OCI-LY1 (cell line): ENCODE measurements around the gene TRIM60.

Experiments
- EZH2 ChIP-seq: fragments of 200-600 bp; sonication (generic), shearing (Covaris generic); IDR thresholded peaks from 2 replicates; pipeline ENCODE4 v1.8.0; 2017; ENCODE audit warnings: borderline replicate concordance, mixed run types, mild to moderate bottlenecking, antibody characterized with exemption, low read length, moderate library complexity, mixed read lengths
- TF ChIP-seq, protein P1 (sequence below): fragments of 200-600 bp; sonication (generic), shearing (Covaris generic); IDR thresholded peaks from 2 replicates; pipeline ENCODE4 v1.5.1; 2017; ENCODE audit warnings: mild to moderate bottlenecking, antibody characterized with exemption, low read length, moderate library complexity, mixed read lengths

- TF ChIP-seq, protein P1, sequence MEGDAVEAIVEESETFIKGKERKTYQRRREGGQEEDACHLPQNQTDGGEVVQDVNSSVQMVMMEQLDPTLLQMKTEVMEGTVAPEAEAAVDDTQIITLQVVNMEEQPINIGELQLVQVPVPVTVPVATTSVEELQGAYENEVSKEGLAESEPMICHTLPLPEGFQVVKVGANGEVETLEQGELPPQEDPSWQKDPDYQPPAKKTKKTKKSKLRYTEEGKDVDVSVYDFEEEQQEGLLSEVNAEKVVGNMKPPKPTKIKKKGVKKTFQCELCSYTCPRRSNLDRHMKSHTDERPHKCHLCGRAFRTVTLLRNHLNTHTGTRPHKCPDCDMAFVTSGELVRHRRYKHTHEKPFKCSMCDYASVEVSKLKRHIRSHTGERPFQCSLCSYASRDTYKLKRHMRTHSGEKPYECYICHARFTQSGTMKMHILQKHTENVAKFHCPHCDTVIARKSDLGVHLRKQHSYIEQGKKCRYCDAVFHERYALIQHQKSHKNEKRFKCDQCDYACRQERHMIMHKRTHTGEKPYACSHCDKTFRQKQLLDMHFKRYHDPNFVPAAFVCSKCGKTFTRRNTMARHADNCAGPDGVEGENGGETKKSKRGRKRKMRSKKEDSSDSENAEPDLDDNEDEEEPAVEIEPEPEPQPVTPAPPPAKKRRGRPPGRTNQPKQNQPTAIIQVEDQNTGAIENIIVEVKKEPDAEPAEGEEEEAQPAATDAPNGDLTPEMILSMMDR: no peak
- no peak for TF ChIP-seq EZH2
Measured at GRCh38 chr4:165055601-165056000, 23.8 kb downstream of the TRIM60 start.
